Sigmoid colon (tissue), 4 donors: ENCODE measurements around the gene SLC20A1.
A peak's percentile ranks its signal among the peaks of the same experiment; 100 is the strongest.

Experiments used
- CTCF ChIP-seq, 4 experiments: fragments of 450-650 bp in 3 of 4; fragments of 200-600 bp in 1 of 4; IDR thresholded peaks; one replicate each; pipeline ENCODE4 v1.5.1; 2016 to 2019; ENCODE audit warnings: antibody characterized with exemption in 4 of 4, mild to moderate bottlenecking in 3 of 4, moderate library complexity in 2 of 4
- EP300 ChIP-seq, 4 donors: sonication (generic); formaldehyde crosslinking; IDR thresholded peaks; one replicate each; pipeline ENCODE4 v1.6.1; 2017; ENCODE audit warnings: antibody characterized with exemption in 4 of 4
- POLR2A ChIP-seq, 2 donors: fragments of 450-650 bp; IDR thresholded peaks; one replicate each; pipeline ENCODE4 v1.6.1; 2016; ENCODE audit warnings: antibody characterized with exemption in 2 of 2, mild to moderate bottlenecking in 2 of 2, moderate library complexity in 2 of 2
- POLR2AphosphoS5 ChIP-seq, 4 donors: sonication (generic); formaldehyde crosslinking; IDR thresholded peaks; one replicate each; pipeline ENCODE4 v1.6.1; 2017; ENCODE audit warnings: antibody characterized with exemption in 4 of 4

- TF ChIP-seq CTCF (IDR thresholded peaks at IDR 0.05) = peak in 1 of 4 experiments; percentile 15
- TF ChIP-seq POLR2A (IDR thresholded peaks at IDR 0.05) = peak; percentile 93 to 96
- TF ChIP-seq POLR2AphosphoS5 (IDR thresholded peaks at IDR 0.05) = peak; percentile 89 to 97 (median 96)
- peak in 1 of 4 donors; percentile 26 for TF ChIP-seq EP300 (IDR thresholded peaks at IDR 0.05)
These were observed at the start of gene SLC20A1 for GRCh38 chr2:112645310-112646101.
